HL-60 (cell line): ENCODE measurements around the gene INTS11. TPM values are rescaled to one million over a fixed set of nuclear protein-coding genes. Genes with fewer than 3 reads are reported as not detected.

Experiments
- DNase-seq, 2 experiments: peaks; one replicate each; pipeline ENCODE4 v3.0.0-alpha.2; 2010 to 2020; ENCODE audit warnings: low read depth in 1 of 2, low spot score in 1 of 2
- H3K27ac ChIP-seq: fragments of 250-450 bp; sonication (Bioruptor Pico); replicated peaks from 2 replicates; pipeline ENCODE4 v1.5.1; 2020; ENCODE audit warnings: mild to moderate bottlenecking, moderate library complexity
- H3K27me3 ChIP-seq: fragments of 250-450 bp; sonication (Bioruptor Pico); 2 replicates; pipeline ENCODE4 v1.5.1; 2021; ENCODE audit warnings: mild to moderate bottlenecking, moderate library complexity; ENCODE audit not compliant: insufficient read depth, poor library complexity, severe bottlenecking
- H3K4me3 ChIP-seq: replicated peaks from 2 replicates; pipeline ENCODE4 v1.5.1; 2011; ENCODE audit warnings: mild to moderate bottlenecking, control low read depth, low read length; ENCODE audit not compliant: insufficient read depth
- GABPA ChIP-seq: IDR thresholded peaks from 2 replicates; pipeline ENCODE4 v1.6.1; 2012; ENCODE audit warnings: low read depth
- POLR2AphosphoS5 ChIP-seq: IDR thresholded peaks from 2 replicates; pipeline ENCODE4 v1.6.1; 2012; ENCODE audit warnings: low read depth
- REST ChIP-seq: IDR thresholded peaks from 2 replicates; pipeline ENCODE4 v1.6.1; 2012; ENCODE audit warnings: low read depth; ENCODE audit not compliant: insufficient replicate concordance
- SPI1 ChIP-seq: IDR thresholded peaks from 2 replicates; pipeline ENCODE4 v1.6.1; 2012; ENCODE audit warnings: low read depth, mild to moderate bottlenecking, borderline replicate concordance
- microRNA-seq: library from miRNA; unstranded; fragments of <30 nt; microRNA quantifications from one replicate; pipeline ENCODE4, GENCODE V29; 2018
- TF ChIP-seq, protein P1 (sequence below): IDR thresholded peaks from one replicate; pipeline ENCODE4 v1.5.1; 2011; ENCODE audit warnings: low read length, control low read depth, inconsistent platforms; ENCODE audit not compliant: insufficient read depth

INTS11 gene

GRCh38 chr1:1262071-1262470 is 62.4 kb downstream of the INTS11 start:
- no peak overlapping the region for H3K27ac ChIP-seq
- DNase-seq, result no peak
- TF ChIP-seq POLR2AphosphoS5 (no peak), SPI1 (no peak), GABPA (no peak), REST (no peak)
- TF ChIP-seq, protein P1, sequence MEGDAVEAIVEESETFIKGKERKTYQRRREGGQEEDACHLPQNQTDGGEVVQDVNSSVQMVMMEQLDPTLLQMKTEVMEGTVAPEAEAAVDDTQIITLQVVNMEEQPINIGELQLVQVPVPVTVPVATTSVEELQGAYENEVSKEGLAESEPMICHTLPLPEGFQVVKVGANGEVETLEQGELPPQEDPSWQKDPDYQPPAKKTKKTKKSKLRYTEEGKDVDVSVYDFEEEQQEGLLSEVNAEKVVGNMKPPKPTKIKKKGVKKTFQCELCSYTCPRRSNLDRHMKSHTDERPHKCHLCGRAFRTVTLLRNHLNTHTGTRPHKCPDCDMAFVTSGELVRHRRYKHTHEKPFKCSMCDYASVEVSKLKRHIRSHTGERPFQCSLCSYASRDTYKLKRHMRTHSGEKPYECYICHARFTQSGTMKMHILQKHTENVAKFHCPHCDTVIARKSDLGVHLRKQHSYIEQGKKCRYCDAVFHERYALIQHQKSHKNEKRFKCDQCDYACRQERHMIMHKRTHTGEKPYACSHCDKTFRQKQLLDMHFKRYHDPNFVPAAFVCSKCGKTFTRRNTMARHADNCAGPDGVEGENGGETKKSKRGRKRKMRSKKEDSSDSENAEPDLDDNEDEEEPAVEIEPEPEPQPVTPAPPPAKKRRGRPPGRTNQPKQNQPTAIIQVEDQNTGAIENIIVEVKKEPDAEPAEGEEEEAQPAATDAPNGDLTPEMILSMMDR, result no peak
- H3K27me3 ChIP-seq, result no peaks in the 10 kb centered on the region
- H3K4me3 ChIP-seq, result no peak overlapping the region

Small RNA genes within 50 kb of the gene (microRNA-seq; reads per million reads assigned to microRNA genes)
- gene MIR6726 (not detected), gene MIR6727 (not detected), gene MIR6808 (1.5 reads per million)
